Stimulated activated CD8-positive, alpha-beta memory T cell treated with anti-CD3 and anti-CD28 coated beads, Interleukin-15, amount 100 ng/mL, for 4 hours (primary cell): ENCODE results near the gene HNRNPAB.
"Not testable (repeated sequence)": the region's sequence is repeated elsewhere in the genome, so short reads cannot be mapped to it uniquely, and the experiment has no call there.

ENCODE experiments used
- DNase-seq, 2 donors: peaks; one replicate each; pipeline ENCODE4 v3.0.0-alpha.2; 2020; ENCODE audit warnings: low read depth in 2 of 2

Gene HNRNPAB

DNA sequence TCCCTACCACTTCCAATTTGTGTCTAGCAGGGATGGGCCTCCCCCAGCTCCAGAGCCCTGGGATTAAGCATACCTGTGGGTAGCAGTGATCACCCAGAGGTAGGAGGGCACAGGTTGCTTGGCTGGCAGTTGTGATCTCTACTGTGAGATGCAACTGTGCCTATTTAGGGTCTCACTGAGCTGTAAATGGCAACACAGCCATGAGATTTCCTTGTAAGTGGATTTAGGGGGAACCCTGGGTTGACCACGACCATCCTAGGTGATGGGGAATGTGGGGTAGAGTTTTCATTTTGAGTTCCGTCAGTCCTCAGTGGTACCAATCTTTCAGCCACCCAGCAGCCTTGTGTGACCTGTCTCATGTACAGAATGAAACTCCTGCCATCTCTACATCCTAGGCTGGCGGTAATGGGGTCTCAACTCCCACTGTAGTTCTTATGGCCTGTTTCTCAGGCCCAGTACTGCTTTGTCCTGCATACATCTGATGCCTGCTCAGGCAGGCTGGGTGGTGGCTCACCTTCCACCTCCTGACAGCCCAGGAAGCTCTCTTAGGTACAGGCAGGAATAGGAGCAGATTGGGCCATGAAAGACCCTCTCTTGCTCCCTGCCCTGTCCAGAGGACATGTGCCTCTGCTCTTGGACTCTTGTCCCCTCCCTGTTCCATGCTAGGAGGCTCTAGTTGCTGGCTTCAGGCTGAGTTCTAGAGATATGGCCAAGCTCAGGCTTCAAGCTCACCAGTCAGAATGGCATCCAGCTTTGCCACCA is 8.1 kb downstream of the HNRNPAB start:
- no peak for DNase-seq

DNA sequence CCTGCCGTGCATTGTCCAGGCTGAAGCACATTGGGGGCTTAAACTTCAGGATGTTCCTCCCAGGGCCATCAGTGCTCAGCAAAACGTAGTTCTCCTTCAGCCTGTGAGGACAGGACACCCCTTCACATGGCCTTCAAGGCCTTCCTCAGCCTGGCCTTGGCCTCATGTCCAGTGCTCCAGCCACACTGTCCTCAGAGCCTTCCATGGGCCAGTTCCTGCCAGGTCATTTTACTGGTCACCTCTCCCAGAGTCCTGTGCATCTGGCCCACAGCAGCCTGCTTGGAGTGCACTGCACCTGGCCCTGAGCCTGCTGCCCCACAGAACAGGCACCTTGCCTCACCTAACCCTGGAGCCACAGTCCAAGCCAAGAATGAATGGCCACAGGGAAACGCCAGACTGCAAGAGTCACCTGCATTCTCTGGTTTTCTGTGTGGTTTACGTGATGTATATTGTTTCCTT is 8.7 kb downstream of the HNRNPAB start:
- no peak for DNase-seq

DNA sequence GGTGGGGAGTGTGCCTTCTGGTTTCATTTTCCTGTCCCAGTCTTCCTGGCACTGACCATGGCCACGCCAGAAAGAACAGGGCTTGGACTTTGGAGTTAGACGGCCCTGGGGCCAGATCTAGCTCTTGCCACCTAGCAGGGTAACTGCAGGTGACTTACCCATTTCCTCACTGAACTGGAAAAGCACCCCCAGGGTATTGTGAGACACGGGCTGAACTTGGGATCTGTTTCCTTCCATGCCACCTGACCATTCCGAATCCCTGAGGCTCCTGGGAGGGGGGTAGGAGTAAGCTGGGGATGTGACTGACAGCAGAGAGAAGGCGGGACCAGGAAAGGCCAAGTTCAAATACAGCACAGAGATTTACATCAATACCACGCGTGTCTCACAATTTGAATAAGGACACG is 9.4 kb downstream of the HNRNPAB start:
- DNase-seq, result no peak

GRCh38 chr5:178214160-178214803 is 9.9 kb downstream of the HNRNPAB start:
- no peak for DNase-seq

- DNase-seq, result no peak
These were observed 11.1 kb downstream of the HNRNPAB start for GRCh38 chr5:178215280-178216002.

GRCh38 chr5:178216088-178216534 is 11.8 kb downstream of the HNRNPAB start:
- no peak for DNase-seq

GRCh38 chr5:178216779-178217178 is 12.4 kb downstream of the HNRNPAB start:
- no peak for DNase-seq

DNA sequence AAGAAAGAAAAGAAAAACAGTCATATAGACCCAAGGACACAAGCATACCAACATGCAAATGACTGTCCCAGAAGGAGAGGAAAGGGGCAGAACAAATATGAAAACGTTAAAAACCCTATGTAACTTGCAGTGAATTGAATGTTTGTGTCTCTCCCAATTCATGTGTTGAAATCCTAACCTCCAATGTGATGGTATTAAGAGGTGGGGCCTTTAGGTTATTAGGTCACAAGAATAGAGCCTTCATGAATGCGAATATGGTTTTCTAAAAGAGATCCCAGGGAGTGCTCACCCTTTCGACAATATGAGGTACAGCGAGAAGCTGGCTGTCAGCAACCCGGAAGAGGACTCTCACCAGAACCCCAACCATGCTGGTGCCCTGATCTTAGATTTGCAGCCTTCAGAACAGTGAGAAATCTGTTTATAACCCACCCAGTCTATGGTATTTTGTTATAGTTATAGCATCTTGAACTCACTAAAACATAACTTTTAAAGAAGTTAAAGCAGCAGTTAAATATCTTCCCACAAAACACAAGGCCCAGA is 14.0 kb downstream of the HNRNPAB start:
- DNase-seq, result no peak

GRCh38 chr5:178218827-178219226 is 14.5 kb downstream of the HNRNPAB start:
- no peak for DNase-seq

- DNase-seq, result no peak
These were observed 16.9 kb downstream of the HNRNPAB start for GRCh38 chr5:178221282-178221681.

GRCh38 chr5:178221853-178222252 is 17.5 kb downstream of the HNRNPAB start:
- DNase-seq, result no peak

GRCh38 chr5:178222292-178222691 is 18.0 kb downstream of the HNRNPAB start:
- no peak for DNase-seq

DNA sequence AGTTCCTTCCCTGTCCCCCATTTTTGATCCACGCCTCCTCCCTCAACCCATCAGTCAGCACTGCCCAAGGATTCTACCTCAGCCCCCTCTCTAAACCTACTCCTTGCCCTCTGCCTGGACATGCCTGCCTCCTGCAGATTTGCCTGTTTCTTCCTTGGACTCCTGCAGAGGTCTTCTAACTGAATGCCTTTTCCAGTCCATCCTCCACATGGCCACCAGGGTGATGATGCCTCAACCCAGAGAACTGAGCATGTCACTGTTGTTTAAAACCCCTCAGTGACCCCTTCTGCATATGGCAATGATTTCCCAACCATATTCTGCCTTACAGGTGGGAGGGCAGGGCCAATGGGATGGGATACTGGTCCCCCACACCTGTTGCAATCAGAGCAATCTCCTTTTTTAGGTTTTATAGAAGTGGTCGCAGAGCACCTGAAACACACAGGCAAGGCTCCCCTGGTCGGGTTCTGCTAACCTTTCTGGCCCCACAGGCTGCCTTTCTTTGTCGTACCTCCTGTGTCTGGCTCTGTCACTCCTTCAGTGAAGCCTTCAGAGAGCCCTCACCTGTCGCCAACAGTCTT is 19.0 kb downstream of the HNRNPAB start:
- no peak for DNase-seq

DNA sequence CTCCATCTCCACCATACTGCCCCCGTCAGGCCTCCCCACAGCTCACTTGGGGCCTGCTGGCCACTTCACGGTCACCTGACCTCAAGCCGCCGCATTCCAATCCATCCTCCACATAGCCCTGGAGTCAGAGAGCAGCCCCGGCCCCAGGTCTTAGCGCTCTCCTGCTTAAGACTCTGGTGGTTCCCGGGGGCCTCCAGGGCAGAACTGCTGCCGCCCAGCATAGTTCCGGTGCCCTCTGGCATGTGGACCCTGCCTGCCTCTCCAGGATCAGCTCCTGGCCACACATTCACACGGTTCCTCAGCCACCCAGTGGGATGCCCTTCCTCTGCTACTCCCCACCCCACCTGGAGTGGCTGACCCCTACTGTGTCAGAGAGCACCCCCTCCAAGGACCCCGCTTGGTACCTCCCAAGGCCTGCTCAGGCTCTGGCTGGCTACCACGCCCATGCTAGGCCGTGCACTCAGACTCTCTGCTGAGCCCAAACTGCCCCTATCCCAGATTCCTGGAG is 19.5 kb downstream of the HNRNPAB start:
- no peak for DNase-seq

GRCh38 chr5:178224403-178224802 is 20.1 kb downstream of the HNRNPAB start:
- DNase-seq, result no peak

DNA sequence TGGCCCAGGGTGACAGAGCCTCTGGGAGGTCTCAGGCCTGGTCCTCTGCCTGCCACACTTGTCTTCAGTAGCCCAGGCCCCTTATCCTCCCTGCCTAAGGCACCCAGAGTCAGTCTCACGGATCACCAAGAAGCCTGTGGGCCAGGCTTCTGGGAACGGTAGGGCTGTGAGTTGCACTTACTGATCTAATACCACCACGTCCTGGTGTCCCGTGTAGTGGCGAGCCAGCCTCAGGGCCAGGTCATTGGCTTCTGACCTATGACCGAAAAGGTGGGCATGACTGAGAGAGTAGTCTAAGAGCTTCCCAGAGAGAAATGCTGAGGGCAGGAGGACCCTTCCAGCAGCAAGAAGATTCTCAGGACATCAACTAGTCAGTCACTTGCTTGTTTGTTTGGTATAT is 20.8 kb downstream of the HNRNPAB start:
- DNase-seq, result no peak

DNA sequence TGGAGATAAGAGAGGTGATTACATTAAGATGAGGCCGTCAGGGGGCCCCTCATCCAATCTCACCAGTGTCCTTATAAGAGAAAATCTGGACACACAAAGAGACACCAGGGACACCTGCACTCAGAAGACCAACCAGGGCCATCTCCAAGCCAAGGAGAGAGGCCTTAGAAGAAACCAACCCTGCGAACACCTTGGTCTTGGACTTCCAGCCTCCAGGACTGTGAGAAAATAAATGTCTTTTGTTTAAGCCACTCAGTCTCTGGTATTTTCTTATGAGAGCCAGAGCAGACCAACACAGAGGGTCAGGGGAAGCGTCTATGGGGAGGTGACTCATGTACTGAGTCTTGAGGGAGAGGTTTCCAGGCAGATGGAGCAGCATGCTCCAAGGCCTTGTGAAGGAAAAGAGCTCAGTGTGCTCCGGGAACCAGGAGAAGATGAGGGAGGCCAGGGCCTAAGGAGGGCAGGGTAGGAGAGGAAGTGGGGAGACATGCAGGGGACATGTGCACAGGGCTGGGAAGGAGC is 22.9 kb downstream of the HNRNPAB start:
- DNase-seq, result no peak

- no peak for DNase-seq
These were observed 23.6 kb downstream of the HNRNPAB start for GRCh38 chr5:178227929-178228328.

DNA sequence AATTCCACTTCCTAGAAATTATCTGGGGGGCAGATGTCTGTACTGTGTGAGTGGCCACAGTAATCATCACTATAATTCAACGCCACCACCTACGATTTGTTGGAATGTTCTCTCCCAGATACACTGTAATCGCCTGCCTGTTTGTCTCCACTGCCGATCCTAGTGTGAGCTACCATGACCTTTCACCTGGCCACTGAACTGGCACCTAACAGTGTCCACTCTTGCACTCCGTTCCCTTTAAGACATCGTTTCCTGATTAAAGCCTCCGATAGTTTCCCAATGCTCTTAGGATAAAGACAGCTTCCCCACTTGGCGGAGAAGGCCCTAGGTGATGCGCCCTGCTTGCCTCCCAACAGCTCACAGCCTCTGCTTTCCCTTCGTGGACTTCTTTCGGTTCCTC is 24.3 kb downstream of the HNRNPAB start:
- DNase-seq, result no peak

DNA sequence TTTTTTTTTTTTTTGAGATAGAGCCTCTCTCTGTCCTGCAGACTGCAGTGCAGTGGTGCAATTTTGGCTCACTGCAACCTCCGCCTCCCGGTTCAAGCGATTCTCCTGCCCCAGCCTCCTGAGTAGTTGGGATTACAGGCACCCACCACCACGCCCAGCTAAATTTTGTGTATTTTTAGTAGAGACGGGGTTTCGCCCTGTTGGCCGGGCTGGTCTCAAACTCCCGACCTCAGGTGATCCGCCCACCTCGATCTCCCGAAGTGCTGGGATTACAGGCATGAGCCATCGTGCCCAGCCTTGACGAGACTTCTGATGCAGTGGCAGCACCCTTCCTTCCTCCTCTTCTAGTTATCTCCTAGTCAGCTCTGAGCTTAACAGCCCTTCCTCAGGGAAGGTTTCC is 24.8 kb downstream of the HNRNPAB start:
- not testable (repeated sequence) for DNase-seq

DNA sequence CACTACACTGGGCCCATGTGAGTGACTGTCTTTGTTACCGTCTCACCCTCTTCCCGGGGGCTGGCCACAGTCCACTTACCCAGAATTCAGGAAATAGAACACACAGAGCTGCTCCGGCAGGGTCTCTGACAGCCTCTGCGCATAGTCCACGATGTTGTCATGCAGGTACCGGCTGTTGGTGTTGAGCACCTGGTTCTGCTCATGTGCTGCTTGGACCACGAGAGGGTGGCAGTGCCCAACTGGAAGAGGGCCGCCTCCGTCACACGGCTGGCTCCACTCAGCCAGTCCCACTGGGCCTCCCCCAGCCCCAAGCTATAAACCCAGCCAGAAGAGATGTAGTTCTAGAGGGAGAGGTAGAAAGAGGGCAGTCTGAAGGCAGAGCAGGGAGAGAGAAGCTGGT is 25.5 kb downstream of the HNRNPAB start:
- DNase-seq, result no peak
